ENCODE results near the gene HDLBP.
"Not testable (repeated sequence)": the region's sequence is repeated elsewhere in the genome, so short reads cannot be mapped to it uniquely, and the experiment has no call there.

HDLBP gene

DNA sequence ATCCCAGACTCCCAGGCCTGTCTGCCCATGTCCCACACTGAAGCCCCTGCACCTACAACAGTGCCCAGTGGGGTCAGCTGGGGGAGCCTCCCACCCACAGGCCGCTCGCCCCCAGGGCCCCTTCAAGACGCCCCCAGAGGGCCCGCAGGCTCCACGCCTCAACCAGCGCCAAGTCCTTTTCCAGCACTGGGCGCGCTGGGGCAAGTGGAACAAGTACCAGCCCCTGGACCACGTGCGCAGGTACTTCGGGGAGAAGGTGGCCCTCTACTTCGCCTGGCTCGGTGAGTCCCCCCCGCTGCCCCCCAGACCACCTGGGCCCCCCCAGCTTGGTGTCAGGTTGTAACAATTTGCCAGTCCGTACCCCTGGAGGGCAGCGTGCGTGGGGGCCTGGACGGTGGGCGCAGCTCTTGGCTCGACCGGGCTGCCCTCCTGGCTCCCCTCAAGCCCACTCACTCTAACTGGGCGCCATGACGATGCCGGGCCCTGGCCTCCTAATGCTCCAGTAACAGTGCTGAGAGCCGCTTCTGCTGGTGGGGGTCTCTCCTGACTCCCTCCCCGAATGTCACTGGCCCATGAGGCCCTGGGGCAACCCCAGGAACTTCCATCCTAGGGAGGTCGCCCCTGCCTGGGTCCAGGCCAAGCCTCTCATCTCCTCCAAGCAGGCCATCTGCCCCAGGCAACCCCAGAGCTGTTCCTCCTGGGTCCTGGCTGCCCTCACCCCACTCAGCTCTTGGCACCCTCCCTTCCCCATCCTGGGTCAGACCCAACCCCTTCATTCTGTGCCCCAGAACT lies 112.1 kb downstream of the HDLBP start:
- Histone ChIP-seq H3K9me3 (ENCODE audit: control insufficient read depth, insufficient read depth, low read length) (no peaks in the 10 kb centered on the region), H3K36me3 (ENCODE audit: control insufficient read depth, insufficient read depth, low read length) (no peaks in the 10 kb centered on the region), H3K27ac (ENCODE audit: low read depth, low read length) (no peak overlapping the region), H3K9ac (ENCODE audit: low read depth, low read length) (no peak overlapping the region), H3K4me3 (ENCODE audit: low read depth, low read length) (no peak overlapping the region), H3K4me1 (ENCODE audit: control insufficient read depth, insufficient read depth, low read length) (no peaks in the 10 kb centered on the region), H3K27me3 (ENCODE audit: control insufficient read depth, insufficient read depth, low read length) (no peaks in the 10 kb centered on the region)

DNA sequence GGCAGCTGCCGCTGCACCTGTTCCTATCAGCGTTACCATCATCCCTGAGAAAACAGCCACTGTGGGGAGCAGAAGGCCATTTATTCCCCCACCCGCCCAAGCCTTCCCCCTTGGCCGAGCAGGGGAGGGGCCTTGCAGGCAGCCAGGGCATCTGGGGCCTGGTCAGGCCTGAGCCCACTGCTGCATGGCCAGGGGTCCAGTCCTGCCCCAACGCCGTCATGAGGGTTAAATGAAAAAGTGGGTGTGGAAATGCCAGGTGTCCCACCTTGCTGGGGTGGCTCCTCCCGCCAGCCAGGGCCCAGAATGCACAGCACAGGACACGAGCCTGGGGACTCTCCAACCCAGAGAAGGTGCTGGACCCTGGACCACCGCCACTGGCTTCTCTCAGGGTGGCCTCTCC lies 112.8 kb downstream of the HDLBP start:
- H3K27me3 ChIP-seq (ENCODE audit: control insufficient read depth, insufficient read depth, low read length): no peaks in the 10 kb centered on the region
- no peaks in the 10 kb centered on the region for H3K36me3 ChIP-seq (ENCODE audit: control insufficient read depth, insufficient read depth, low read length)
- H3K27ac ChIP-seq (ENCODE audit: low read depth, low read length): no peak overlapping the region
- no peaks in the 10 kb centered on the region for H3K9me3 ChIP-seq (ENCODE audit: control insufficient read depth, insufficient read depth, low read length)
- H3K4me3 ChIP-seq (ENCODE audit: low read depth, low read length): no peak overlapping the region
- H3K4me1 ChIP-seq (ENCODE audit: control insufficient read depth, insufficient read depth, low read length): no peaks in the 10 kb centered on the region
- H3K9ac ChIP-seq (ENCODE audit: low read depth, low read length): no peak overlapping the region

DNA sequence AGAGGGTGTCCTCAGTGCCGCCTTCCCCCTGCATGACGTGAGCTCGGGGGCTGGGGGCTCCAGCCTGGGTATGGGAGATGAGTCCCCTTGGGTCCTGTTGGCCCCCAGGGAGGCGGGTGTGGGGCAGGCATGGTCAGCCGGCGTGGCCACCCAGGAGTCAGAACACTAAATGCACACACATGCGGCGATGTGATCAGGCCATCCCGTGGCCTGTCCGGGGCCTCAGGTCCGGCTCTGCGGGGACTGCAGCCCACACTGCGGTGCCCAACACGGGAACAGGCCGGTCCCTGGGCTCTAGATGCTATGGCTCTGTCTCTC lies 113.2 kb downstream of the HDLBP start:
- no peak overlapping the region for H3K9ac ChIP-seq (ENCODE audit: low read depth, low read length)
- H3K4me1 ChIP-seq (ENCODE audit: control insufficient read depth, insufficient read depth, low read length): no peaks in the 10 kb centered on the region
- no peak overlapping the region for H3K4me3 ChIP-seq (ENCODE audit: low read depth, low read length)
- no peaks in the 10 kb centered on the region for H3K27me3 ChIP-seq (ENCODE audit: control insufficient read depth, insufficient read depth, low read length)
- no peak overlapping the region for H3K27ac ChIP-seq (ENCODE audit: low read depth, low read length)
- no peaks in the 10 kb centered on the region for H3K9me3 ChIP-seq (ENCODE audit: control insufficient read depth, insufficient read depth, low read length)
- H3K36me3 ChIP-seq (ENCODE audit: control insufficient read depth, insufficient read depth, low read length): no peaks in the 10 kb centered on the region

DNA sequence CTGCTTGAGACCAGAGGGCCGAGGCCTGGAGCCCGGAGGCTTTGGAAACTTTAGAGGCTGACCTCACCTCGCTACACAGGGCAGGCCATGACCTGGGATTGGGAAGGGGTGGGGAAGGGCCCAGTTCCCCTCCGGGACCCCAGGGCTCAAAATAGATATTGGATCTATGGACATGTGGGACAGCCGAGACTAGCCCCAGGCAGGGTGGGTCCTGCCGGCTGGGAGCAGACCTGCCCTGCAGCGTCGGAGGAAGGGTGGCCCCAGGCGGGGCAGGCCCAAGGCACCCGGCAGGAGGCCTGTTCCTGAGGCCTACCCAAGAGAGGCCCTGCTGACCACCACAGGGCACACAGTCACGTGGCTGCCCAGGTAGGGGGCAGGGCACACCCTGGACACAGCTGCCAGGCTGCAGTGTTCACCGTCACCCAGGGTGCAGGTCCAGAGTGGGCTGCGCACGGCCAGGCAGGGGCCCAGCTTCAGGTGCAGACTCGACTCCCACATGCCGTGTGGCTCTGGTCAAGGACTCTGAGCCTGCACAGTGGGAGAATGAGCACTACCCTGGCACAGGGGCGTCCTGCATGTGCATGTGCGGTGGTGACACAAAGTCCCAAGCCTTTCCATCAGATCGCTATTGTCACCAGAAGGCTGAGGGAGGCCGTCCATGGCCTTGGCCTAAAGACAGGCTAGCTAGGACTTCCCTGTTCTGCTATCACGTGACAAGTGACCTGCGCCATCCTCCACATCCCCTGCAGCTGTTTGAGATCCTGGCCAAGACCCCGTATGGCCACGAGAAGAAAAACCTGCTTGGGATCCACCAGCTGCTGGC lies 113.8 kb downstream of the HDLBP start:
- no peaks in the 10 kb centered on the region for H3K9me3 ChIP-seq (ENCODE audit: control insufficient read depth, insufficient read depth, low read length)
- H3K4me3 ChIP-seq (ENCODE audit: low read depth, low read length): no peak overlapping the region
- H3K27ac ChIP-seq (ENCODE audit: low read depth, low read length): no peak overlapping the region
- no peaks in the 10 kb centered on the region for H3K4me1 ChIP-seq (ENCODE audit: control insufficient read depth, insufficient read depth, low read length)
- no peaks in the 10 kb centered on the region for H3K27me3 ChIP-seq (ENCODE audit: control insufficient read depth, insufficient read depth, low read length)
- H3K9ac ChIP-seq (ENCODE audit: low read depth, low read length): no peak overlapping the region
- no peaks in the 10 kb centered on the region for H3K36me3 ChIP-seq (ENCODE audit: control insufficient read depth, insufficient read depth, low read length)

DNA sequence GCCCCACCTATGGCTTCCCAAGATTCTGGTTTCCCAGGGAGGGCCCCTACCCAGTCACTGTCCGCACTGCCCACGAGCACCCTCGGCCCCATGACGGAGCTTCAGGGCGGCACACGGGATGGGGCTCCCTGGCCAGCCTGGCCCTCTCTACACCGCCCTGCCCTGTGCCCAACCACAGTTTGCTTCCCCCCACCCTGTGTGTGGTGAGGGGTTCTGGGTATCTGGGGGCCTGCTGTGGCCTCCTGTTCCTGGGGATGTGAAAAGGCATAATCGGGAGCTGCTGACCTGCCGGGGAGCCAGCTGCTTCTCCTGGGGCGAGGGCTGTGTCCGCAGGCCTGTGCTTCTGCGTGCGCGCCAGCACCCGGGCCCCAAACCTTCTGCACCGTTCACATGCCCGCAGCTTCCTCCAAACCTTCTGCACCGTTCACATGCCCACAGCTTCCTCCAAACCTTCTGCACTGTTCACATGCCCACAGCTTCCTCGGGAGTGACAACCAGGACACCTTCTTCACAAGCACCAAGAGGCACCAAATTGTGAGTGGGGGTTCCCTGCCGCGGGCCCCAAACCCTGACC lies 114.6 kb downstream of the HDLBP start:
- H3K27me3 ChIP-seq (ENCODE audit: control insufficient read depth, insufficient read depth, low read length): no peaks in the 10 kb centered on the region
- no peak overlapping the region for H3K4me3 ChIP-seq (ENCODE audit: low read depth, low read length)
- H3K9ac ChIP-seq (ENCODE audit: low read depth, low read length): no peak overlapping the region
- no peak overlapping the region for H3K27ac ChIP-seq (ENCODE audit: low read depth, low read length)
- H3K9me3 ChIP-seq (ENCODE audit: control insufficient read depth, insufficient read depth, low read length): no peaks in the 10 kb centered on the region
- no peaks in the 10 kb centered on the region for H3K4me1 ChIP-seq (ENCODE audit: control insufficient read depth, insufficient read depth, low read length)
- H3K36me3 ChIP-seq (ENCODE audit: control insufficient read depth, insufficient read depth, low read length): no peaks in the 10 kb centered on the region

DNA sequence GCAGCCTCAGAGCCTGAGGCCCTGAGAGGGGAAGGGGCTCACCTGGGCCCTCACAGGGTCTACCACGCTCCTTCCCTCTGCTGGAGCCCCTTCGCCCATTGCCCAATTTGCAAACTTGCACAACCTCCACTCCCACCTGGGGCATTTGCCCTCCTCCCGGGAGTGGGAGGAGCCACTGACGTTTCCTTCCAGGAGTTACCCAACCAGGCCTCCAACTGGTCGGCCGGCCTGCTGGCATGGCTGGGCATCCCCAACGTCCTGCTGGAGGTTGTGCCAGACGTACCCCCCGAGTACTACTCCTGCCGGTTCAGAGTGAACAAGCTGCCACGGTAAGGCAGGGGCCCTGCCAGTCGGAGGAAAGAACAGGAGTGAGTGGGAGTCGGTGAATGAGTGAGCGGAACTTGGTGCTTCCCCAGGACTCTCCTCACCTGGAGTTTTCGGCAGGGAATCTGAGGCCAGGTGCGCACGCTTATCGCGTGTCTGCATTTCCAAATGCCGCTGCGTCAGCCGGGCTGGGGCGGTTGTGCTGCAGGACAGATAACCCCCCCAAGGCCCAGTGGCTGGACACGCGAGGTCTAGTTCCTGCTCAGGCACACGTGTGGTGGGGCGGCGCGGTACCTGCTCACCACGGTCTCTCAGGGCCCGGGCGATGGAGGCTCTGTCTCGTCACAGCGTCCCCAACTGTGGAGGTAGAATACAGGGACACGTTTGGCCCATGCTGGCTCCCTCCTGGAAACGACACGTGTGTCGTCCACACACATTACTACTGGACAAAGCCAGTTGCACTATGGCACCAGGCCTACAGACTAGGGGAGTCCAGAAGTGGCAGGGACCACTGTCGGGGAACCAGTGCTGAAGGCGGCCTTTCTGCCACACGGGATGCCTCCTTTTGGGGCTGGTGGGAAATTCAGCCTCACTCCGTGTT lies 115.3 kb downstream of the HDLBP start:
- H3K9ac ChIP-seq (ENCODE audit: low read depth, low read length): no peak overlapping the region
- H3K9me3 ChIP-seq (ENCODE audit: control insufficient read depth, insufficient read depth, low read length): no peaks in the 10 kb centered on the region
- H3K36me3 ChIP-seq (ENCODE audit: control insufficient read depth, insufficient read depth, low read length): no peaks in the 10 kb centered on the region
- no peaks in the 10 kb centered on the region for H3K4me1 ChIP-seq (ENCODE audit: control insufficient read depth, insufficient read depth, low read length)
- H3K27me3 ChIP-seq (ENCODE audit: control insufficient read depth, insufficient read depth, low read length): no peaks in the 10 kb centered on the region
- no peak overlapping the region for H3K4me3 ChIP-seq (ENCODE audit: low read depth, low read length)
- H3K27ac ChIP-seq (ENCODE audit: low read depth, low read length): no peak overlapping the region

DNA sequence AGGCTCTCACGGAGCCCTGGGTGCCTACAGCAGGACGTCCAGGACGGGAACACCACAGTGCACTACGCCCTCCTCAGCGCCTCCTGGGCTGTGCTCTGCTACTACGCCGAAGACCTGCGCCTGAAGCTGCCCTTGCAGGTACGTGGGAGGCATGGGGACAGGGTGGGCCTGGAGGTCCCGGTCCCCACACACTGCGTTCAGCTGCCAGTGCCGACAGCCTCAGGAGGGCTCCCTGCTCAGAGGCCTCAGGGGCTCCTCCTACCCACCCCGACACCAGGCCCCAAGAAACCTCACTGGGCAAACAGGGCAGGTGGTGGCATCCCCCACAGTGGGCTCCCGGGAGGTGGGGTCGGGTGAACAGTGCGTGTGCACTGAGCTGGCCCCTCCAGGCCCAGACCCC lies 116.2 kb downstream of the HDLBP start:
- no peak overlapping the region for H3K27ac ChIP-seq (ENCODE audit: low read depth, low read length)
- no peaks in the 10 kb centered on the region for H3K9me3 ChIP-seq (ENCODE audit: control insufficient read depth, insufficient read depth, low read length)
- H3K9ac ChIP-seq (ENCODE audit: low read depth, low read length): no peak overlapping the region
- H3K4me3 ChIP-seq (ENCODE audit: low read depth, low read length): no peak overlapping the region
- no peaks in the 10 kb centered on the region for H3K36me3 ChIP-seq (ENCODE audit: control insufficient read depth, insufficient read depth, low read length)
- H3K27me3 ChIP-seq (ENCODE audit: control insufficient read depth, insufficient read depth, low read length): no peaks in the 10 kb centered on the region
- no peaks in the 10 kb centered on the region for H3K4me1 ChIP-seq (ENCODE audit: control insufficient read depth, insufficient read depth, low read length)

DNA sequence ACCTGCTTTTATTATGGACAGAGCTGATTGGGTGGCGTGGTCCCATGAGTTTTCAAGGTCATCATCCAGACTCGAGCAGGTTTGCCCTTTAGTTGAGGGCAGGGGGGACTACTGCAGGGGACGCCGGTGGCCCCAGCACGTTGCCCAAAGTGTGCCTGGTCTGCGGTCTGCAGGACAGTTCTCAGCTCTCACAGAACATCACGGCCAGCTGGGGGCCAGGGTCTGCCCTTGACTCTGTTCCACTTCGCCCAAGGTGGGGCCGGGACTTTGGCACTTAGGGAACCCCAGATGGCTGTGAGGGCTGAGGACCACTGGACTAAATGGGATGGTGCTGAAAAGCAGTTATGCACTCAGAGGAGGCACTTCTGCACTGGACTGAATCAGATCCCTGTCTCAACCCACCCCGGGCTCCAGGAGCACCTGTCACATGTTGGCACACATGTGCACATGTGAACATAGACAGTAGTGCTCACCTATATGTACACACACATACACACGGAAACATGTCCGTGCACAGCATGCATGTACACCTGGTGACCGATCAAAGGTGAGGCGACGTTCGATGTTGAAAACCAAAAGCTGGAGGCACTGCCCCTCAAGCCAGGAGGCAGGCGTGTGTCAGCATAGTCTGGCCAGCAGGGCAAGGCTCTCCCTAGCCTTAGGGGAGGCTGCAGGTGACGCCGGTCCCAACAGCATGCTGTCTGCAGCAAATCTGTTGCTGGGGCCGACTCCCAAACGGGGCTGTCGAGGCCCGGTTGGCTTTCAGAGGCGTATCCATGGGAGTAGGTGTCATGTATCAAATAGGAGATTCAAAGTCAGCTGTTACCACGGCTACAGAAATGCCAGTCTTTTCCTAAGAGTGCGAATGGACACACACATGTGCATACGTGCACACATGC lies 116.8 kb downstream of the HDLBP start:
- Histone ChIP-seq H3K9me3 (ENCODE audit: control insufficient read depth, insufficient read depth, low read length) (no peaks in the 10 kb centered on the region), H3K27me3 (ENCODE audit: control insufficient read depth, insufficient read depth, low read length) (no peaks in the 10 kb centered on the region), H3K9ac (ENCODE audit: low read depth, low read length) (no peak overlapping the region), H3K27ac (ENCODE audit: low read depth, low read length) (no peak overlapping the region), H3K4me1 (ENCODE audit: control insufficient read depth, insufficient read depth, low read length) (no peaks in the 10 kb centered on the region), H3K4me3 (ENCODE audit: low read depth, low read length) (no peak overlapping the region), H3K36me3 (ENCODE audit: control insufficient read depth, insufficient read depth, low read length) (no peaks in the 10 kb centered on the region)

DNA sequence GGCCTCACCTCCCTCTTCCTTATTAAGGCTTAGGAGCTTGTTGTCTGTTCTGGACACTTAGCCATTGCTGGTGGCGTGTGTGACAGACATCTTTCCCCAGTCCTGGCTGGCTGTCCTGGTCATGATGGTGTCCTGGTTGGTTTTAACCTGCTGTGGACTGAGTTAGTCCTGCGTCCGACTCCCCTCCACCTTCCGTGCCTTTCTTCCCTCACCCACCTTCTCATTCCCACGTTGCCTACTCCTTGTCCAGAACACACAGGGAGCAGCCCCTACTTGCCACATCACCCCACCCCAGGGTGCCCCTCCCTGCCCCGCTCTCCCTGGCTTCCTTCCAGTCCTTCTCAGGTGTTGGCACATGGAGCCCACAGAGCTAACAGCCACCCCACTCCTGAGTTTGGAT lies 117.5 kb downstream of the HDLBP start:
- Histone ChIP-seq H3K9ac (ENCODE audit: low read depth, low read length) (no peak overlapping the region), H3K36me3 (ENCODE audit: control insufficient read depth, insufficient read depth, low read length) (no peaks in the 10 kb centered on the region), H3K4me3 (ENCODE audit: low read depth, low read length) (no peak overlapping the region), H3K4me1 (ENCODE audit: control insufficient read depth, insufficient read depth, low read length) (no peaks in the 10 kb centered on the region), H3K27me3 (ENCODE audit: control insufficient read depth, insufficient read depth, low read length) (no peaks in the 10 kb centered on the region), H3K27ac (ENCODE audit: low read depth, low read length) (no peak overlapping the region), H3K9me3 (ENCODE audit: control insufficient read depth, insufficient read depth, low read length) (no peaks in the 10 kb centered on the region)

DNA sequence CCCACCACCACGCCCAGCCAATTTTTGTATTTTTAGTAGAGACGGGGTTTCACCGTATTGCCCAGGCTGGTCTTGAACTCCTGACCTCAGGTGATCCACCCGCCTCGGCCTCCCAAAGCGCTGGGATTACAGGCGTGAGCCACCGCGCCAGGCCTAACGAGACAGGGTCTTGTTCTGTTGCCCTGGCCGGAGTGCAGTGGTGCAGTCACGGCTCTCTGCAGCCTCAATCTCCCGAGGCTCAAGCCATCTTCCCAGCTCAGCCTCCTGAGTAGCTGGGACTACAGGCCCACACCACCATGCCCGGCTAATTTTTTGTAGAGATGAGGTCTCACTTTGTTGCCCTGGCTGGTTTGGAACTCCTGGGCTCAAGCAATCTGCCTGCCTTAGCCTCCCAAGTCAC lies 118.2 kb downstream of the HDLBP start:
- H3K27me3 ChIP-seq (ENCODE audit: control insufficient read depth, insufficient read depth, low read length); H3K4me3 ChIP-seq (ENCODE audit: low read depth, low read length); H3K36me3 ChIP-seq (ENCODE audit: control insufficient read depth, insufficient read depth, low read length); H3K9ac ChIP-seq (ENCODE audit: low read depth, low read length); H3K9me3 ChIP-seq (ENCODE audit: control insufficient read depth, insufficient read depth, low read length); H3K27ac ChIP-seq (ENCODE audit: low read depth, low read length); H3K4me1 ChIP-seq (ENCODE audit: control insufficient read depth, insufficient read depth, low read length): not testable (repeated sequence)
